ENCODE measurements around the gene SRPRB.

- TF ChIP-seq POLR2AphosphoS5 (IDR thresholded peaks at IDR 0.05; ENCODE audit: low read depth) (no peak), CTCF (IDR thresholded peaks at IDR 0.05; ENCODE audit: insufficient read depth, low read length) (no peak), REST (IDR thresholded peaks at IDR 0.05; ENCODE audit: insufficient replicate concordance, low read depth) (no peak), SPI1 (IDR thresholded peaks at IDR 0.05; ENCODE audit: borderline replicate concordance, low read depth) (no peak)
These were observed 27.7 kb downstream of the SRPRB start for GRCh38 chr3:133833267-133833666.

All from HL-60 (cell line).